ENCODE results near the gene ATRN. TPM values are rescaled to one million over a fixed set of nuclear protein-coding genes. Genes with fewer than 3 reads are reported as not detected.

The ATRN gene
- total and polyA plus RNA-seq, 2 of the 8 experiments (the other 6 are each of a cell fraction or from before 2014, with no cell fraction given): 12.0 to 17.4 TPM

GRCh38 chr20:3494218-3494617 is 23.4 kb downstream of the ATRN start:
- H3K23ac ChIP-seq (ENCODE audit: insufficient read length): no peak overlapping the region
- H3K79me1 ChIP-seq (ENCODE audit: low read depth, low read length): no peaks in the 10 kb centered on the region
- WGBS, 2 experiments (ENCODE audit: extremely low coverage in 1 of 2, insufficient coverage in 1 of 2, insufficient read length in 1 of 2, insufficient replicate concordance in 2 of 2, low coverage in 1 of 2, low lambda C conversion rate in 2 of 2, missing lambda C conversion rate in 1 of 2): 82% methylated on average over 1 of the region's 1 CpG; no CpG with 5 or more reads in 1 of the 2 experiments
- no peak overlapping the region for H4K91ac ChIP-seq (replicated peaks; ENCODE audit: insufficient read length, low read length)
- no peak overlapping the region for H3K18ac ChIP-seq (ENCODE audit: extremely low read depth, low read length)
- H4K5ac ChIP-seq (ENCODE audit: insufficient read length, low read depth, low read length): no peak overlapping the region
- H3K23me2 ChIP-seq (ENCODE audit: low read depth, low read length): no peaks in the 10 kb centered on the region; the same call in 1 of the 2 replicates
- H3K4me2 ChIP-seq (ENCODE audit: insufficient read depth in 1 of 2, low read depth in 2 of 2, low read length in 2 of 2): no peak overlapping the region
- no peak overlapping the region for H2BK5ac ChIP-seq (ENCODE audit: low read depth, low read length)
- TF ChIP-seq RAD21 (IDR thresholded peaks at IDR 0.05 in 1 of 2, conservative IDR thresholded peaks at IDR 0.05 in 1 of 2; ENCODE audit: low read depth in 2 of 2, low read length in 2 of 2): no peak
- TF ChIP-seq CHD2 (IDR thresholded peaks at IDR 0.05; ENCODE audit: low read length): no peak
- TF ChIP-seq SP1 (IDR thresholded peaks at IDR 0.05; ENCODE audit: low read depth, low read length): no peak
- no peak for TF ChIP-seq POU5F1 (IDR thresholded peaks at IDR 0.05; ENCODE audit: low read depth, low read length)
- no peak for TF ChIP-seq TCF12 (IDR thresholded peaks at IDR 0.05; ENCODE audit: low read depth, low read length)
- no peak for TF ChIP-seq SP4 (IDR thresholded peaks at IDR 0.05; ENCODE audit: low read length)
- no peak for TF ChIP-seq EZH2 (IDR thresholded peaks at IDR 0.05; ENCODE audit: low read depth, low read length, severe bottlenecking)
- no peak for TF ChIP-seq POLR2A (IDR thresholded peaks at IDR 0.05; ENCODE audit: control extremely low read depth in 1 of 2, low read depth in 2 of 2, low read length in 2 of 2)
- TF ChIP-seq PHF8 (conservative IDR thresholded peaks at IDR 0.05; ENCODE audit: low read depth, low read length): no peak
- TF ChIP-seq HDAC6 (IDR thresholded peaks at IDR 0.05; ENCODE audit: low read depth, low read length): no peak
- TF ChIP-seq CTCF (IDR thresholded peaks at IDR 0.05; ENCODE audit: control extremely low read depth in 1 of 3, insufficient read depth in 1 of 3, low read depth in 1 of 3, low read length in 3 of 3): no peak
- TF ChIP-seq EGR1 (IDR thresholded peaks at IDR 0.05; ENCODE audit: borderline replicate concordance, low read depth, low read length): no peak
- no peak overlapping the region for H3K56ac ChIP-seq (replicated peaks; ENCODE audit: insufficient read length, low read depth, low read length)
- no peak overlapping the region for H3K4ac ChIP-seq (replicated peaks; ENCODE audit: insufficient read length, low read depth, low read length)
- DNase-seq (ENCODE audit: low read depth in 1 of 2, low spot score in 2 of 2) (no peak), FAIRE-seq (no peak)
- H3K4me3 ChIP-seq (ENCODE audit: extremely low read depth in 1 of 4, insufficient read depth in 2 of 4, low read depth in 3 of 4, low read length in 4 of 4): peak overlapping the region in 1 of 4 experiments; percentile 10; a peak in 1 of 8 replicates
- 0 out of 4 replicates have a peak, but pooled peaks cover 2% of the 10 kb centered on the region in 2 experiments for H3K79me2 ChIP-seq (ENCODE audit: control insufficient read depth in 1 of 2, insufficient read depth in 2 of 2, low read length in 2 of 2)
- no peak overlapping the region for H2AFZ ChIP-seq (ENCODE audit: low read length)
- no peak overlapping the region for H2BK12ac ChIP-seq (ENCODE audit: low read depth, low read length)
- H3K27ac ChIP-seq (ENCODE audit: low read depth, low read length): no peak overlapping the region
- H2BK120ac ChIP-seq (replicated peaks; ENCODE audit: low read depth, low read length): no peak overlapping the region
- CTCF ChIA-PET (ENCODE audit: partially characterized antibody): interaction anchor here (1.0 kb wide), 1 partner anchor 57 kb away, joined by 3 read pairs; no protein-coding TSS in a partner anchor
- no peaks in the 10 kb centered on the region for H4K20me1 ChIP-seq (replicated peaks in 1 of 2; ENCODE audit: control insufficient read depth in 1 of 2, insufficient read depth in 2 of 2, low read length in 2 of 2)
- H3K4me1 ChIP-seq (replicated peaks in 1 of 4; ENCODE audit: control insufficient read depth in 3 of 4, insufficient read depth in 4 of 4, low read length in 3 of 4): no peaks in the 10 kb centered on the region
- no peaks in the 10 kb centered on the region; a peak in 1 of 7 replicates for H3K27me3 ChIP-seq (replicated peaks in 1 of 4; ENCODE audit: control insufficient read depth in 3 of 4, extremely low read depth in 1 of 4, insufficient read depth in 3 of 4, low read length in 3 of 4)
- no peak overlapping the region for H2BK15ac ChIP-seq (ENCODE audit: low read length)
- H2BK20ac ChIP-seq (ENCODE audit: low read length): no peak overlapping the region
- H2AK5ac ChIP-seq (ENCODE audit: low read depth, low read length): no peak overlapping the region
- no peaks in the 10 kb centered on the region; a peak in 1 of 8 replicates for H3K36me3 ChIP-seq (ENCODE audit: control insufficient read depth in 2 of 4, insufficient read depth in 4 of 4, low read length in 3 of 4)
- H3K14ac ChIP-seq (ENCODE audit: insufficient read length): no peak overlapping the region
- POLR2A ChIA-PET (ENCODE audit: partially characterized antibody): no interaction called here
- no peak overlapping the region for H4K8ac ChIP-seq (ENCODE audit: extremely low read depth, insufficient read depth, low read length)
- no peak overlapping the region for H3K9ac ChIP-seq (replicated peaks in 1 of 4; ENCODE audit: extremely low read depth in 1 of 4, low read depth in 3 of 4, low read length in 3 of 4)
- peaks cover 14 to 17% of the 10 kb centered on the region in 2 experiments for H3K9me3 ChIP-seq (ENCODE audit: insufficient read depth in 2 of 2, low read depth in 1 of 2, low read length in 1 of 2)

Data from H1 (cell line).